Keratinocyte (primary cell): ENCODE measurements around the gene NEAT1. TPM values are rescaled to one million over a fixed set of nuclear protein-coding genes. Genes with fewer than 3 reads are reported as not detected.

Source experiments
- DNase-seq: peaks from one replicate; pipeline ENCODE4 v3.0.0-alpha.2; 2011; ENCODE audit warnings: low read depth, missing footprints, low spot score
- FAIRE-seq: peaks from 2 replicates; lab custom pipeline; 2011; peaks lifted over from hg19 to GRCh38; lab: Jason Lieb, UNC
- H2AFZ ChIP-seq: 2 replicates; pipeline ENCODE4 v1.6.0; 2012; ENCODE audit warnings: low read length, control low read depth, inconsistent platforms; ENCODE audit not compliant: control insufficient read depth
- H3K27ac ChIP-seq: 2 replicates; pipeline ENCODE4 v1.5.1; 2011; ENCODE audit warnings: low read length; ENCODE audit not compliant: control insufficient read depth, insufficient read depth
- H3K27me3 ChIP-seq: 3 replicates; pipeline ENCODE4 v1.6.0; 2011; ENCODE audit warnings: low read length; ENCODE audit not compliant: control insufficient read depth, insufficient read depth; ENCODE audit errors: extremely low read depth
- H3K36me3 ChIP-seq, 2 experiments: 2 replicates in 1 of 2; 3 replicates in 1 of 2; pipeline ENCODE4 v1.5.1; 2011; ENCODE audit warnings: low read length in 2 of 2, mild to moderate bottlenecking in 1 of 2; ENCODE audit not compliant: control insufficient read depth in 2 of 2, insufficient read depth in 2 of 2; ENCODE audit errors: extremely low read depth in 1 of 2
- H3K4me1 ChIP-seq: 3 replicates; pipeline ENCODE4 v1.5.1; 2011; ENCODE audit warnings: low read length; ENCODE audit not compliant: control insufficient read depth, insufficient read depth; ENCODE audit errors: extremely low read depth
- H3K4me2 ChIP-seq: 3 replicates; pipeline ENCODE4 v1.6.0; 2011; ENCODE audit warnings: low read depth, low read length; ENCODE audit not compliant: control insufficient read depth, insufficient read depth; ENCODE audit errors: extremely low read depth
- H3K4me3 ChIP-seq, 3 experiments: fragments of 200-600 bp in 1 of 3; sonication (generic) in 1 of 3; 2 replicates in 2 of 3; 3 replicates in 1 of 3; pipeline ENCODE4 v1.5.1; 2011 to 2016; ENCODE audit warnings: low read length in 3 of 3, mild to moderate bottlenecking in 3 of 3, control low read depth in 2 of 3, inconsistent platforms in 1 of 3, low read depth in 1 of 3, mixed read lengths in 1 of 3, mixed run types in 1 of 3, moderate library complexity in 1 of 3; ENCODE audit not compliant: control insufficient read depth in 2 of 3, insufficient read depth in 2 of 3; ENCODE audit errors: extremely low read depth in 1 of 3
- H3K79me2 ChIP-seq: 2 replicates; pipeline ENCODE4 v1.6.0; 2012; ENCODE audit warnings: low read length; ENCODE audit not compliant: control insufficient read depth, insufficient read depth
- H3K9ac ChIP-seq: 3 replicates; pipeline ENCODE4 v1.6.0; 2011; ENCODE audit warnings: low read length; ENCODE audit not compliant: control insufficient read depth, insufficient read depth; ENCODE audit errors: extremely low read depth
- H3K9me1 ChIP-seq: 3 replicates; pipeline ENCODE4 v1.6.0; 2011; ENCODE audit warnings: low read length; ENCODE audit not compliant: control insufficient read depth, insufficient read depth; ENCODE audit errors: extremely low read depth
- H3K9me3 ChIP-seq: 2 replicates; pipeline ENCODE4 v1.5.1; 2012; ENCODE audit warnings: low read depth, low read length; ENCODE audit not compliant: control insufficient read depth
- H4K20me1 ChIP-seq: 3 replicates; pipeline ENCODE4 v1.6.0; 2011; ENCODE audit warnings: low read length; ENCODE audit not compliant: control insufficient read depth, insufficient read depth; ENCODE audit errors: extremely low read depth
- EZH2 ChIP-seq: IDR thresholded peaks from one replicate; pipeline ENCODE4 v1.6.1; 2012; ENCODE audit warnings: inconsistent platforms, mild to moderate bottlenecking, low read length, moderate library complexity
- dilution Hi-C: fragments of 300-500 bp; cut with MboI; formaldehyde crosslinking; loops from one replicate; pipeline ENCODE4 v1.7.0; 2020; ENCODE audit warnings: low sequenced_read_pairs; ENCODE audit not compliant: extremely low pct_ligation_motif_present
- polyA plus RNA-seq, 5 experiments: library from polyadenylated mRNA; depleted of rRNA in 3 of 5; stranded (reverse) in 3 of 5; stranded (forward) in 1 of 5; unstranded in 1 of 5; fragments of >200 nt; gene quantifications; 1 replicate in 1 of 5; 2 replicates in 3 of 5; 3 replicates in 1 of 5; pipeline versions ENCODE4 v1.2.1 to v1.2.3, GENCODE V29; 2011 to 2012; ENCODE audit warnings: missing spikeins in 2 of 5, low read depth in 1 of 5, low replicate concordance in 1 of 5
- TF ChIP-seq, protein P1 (sequence below), 3 experiments: IDR thresholded peaks in 1 of 3; conservative IDR thresholded peaks in 1 of 3; optimal IDR thresholded peaks in 1 of 3; 2 replicates in 2 of 3; 3 replicates in 1 of 3; pipeline versions ENCODE3 to v1.5.1; 2011; ENCODE audit warnings: low read length in 3 of 3, mild to moderate bottlenecking in 3 of 3, moderate library complexity in 2 of 3, control low read depth in 1 of 3, inconsistent platforms in 1 of 3; ENCODE audit not compliant: insufficient read depth in 2 of 3; ENCODE audit errors: extremely low read depth in 1 of 3

NEAT1 gene
- polyA plus RNA-seq, 1 donor (not counting 4 experiments of a cell fraction or from before 2014, with no cell fraction given), result 270 TPM

DNA sequence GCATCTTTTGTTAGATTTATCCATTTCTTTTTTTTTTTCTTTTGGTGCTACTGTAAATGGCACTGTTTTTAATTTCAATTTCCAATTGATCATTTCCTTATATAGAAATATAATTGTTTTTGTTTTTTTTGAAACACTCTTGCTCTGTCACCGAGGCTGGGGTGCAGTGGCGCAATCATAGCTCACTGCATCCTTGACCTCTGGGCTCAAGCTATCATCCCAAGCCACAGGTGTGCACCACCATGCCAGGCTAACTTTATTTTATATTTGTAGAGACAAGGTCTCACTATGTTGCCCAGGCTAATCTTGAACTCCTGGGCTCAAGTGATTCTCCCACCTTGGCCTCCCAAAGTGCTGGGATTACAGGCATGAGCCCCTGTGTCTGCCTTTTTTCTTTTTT lies 19.8 kb upstream of the NEAT1 start:
- H2AFZ ChIP-seq, result no peak overlapping the region
- H3K27ac ChIP-seq, result no peak overlapping the region
- H3K4me3 ChIP-seq, result no peak overlapping the region
- dilution Hi-C loops, result no loop called here
- no peaks in the 10 kb centered on the region for H3K79me2 ChIP-seq
- no peaks in the 10 kb centered on the region for H3K9me1 ChIP-seq
- no peaks in the 10 kb centered on the region for H3K4me1 ChIP-seq
- FAIRE-seq (no peak), DNase-seq (no peak)
- H3K9ac ChIP-seq, result no peak overlapping the region
- no peak for TF ChIP-seq EZH2
- TF ChIP-seq, protein P1, sequence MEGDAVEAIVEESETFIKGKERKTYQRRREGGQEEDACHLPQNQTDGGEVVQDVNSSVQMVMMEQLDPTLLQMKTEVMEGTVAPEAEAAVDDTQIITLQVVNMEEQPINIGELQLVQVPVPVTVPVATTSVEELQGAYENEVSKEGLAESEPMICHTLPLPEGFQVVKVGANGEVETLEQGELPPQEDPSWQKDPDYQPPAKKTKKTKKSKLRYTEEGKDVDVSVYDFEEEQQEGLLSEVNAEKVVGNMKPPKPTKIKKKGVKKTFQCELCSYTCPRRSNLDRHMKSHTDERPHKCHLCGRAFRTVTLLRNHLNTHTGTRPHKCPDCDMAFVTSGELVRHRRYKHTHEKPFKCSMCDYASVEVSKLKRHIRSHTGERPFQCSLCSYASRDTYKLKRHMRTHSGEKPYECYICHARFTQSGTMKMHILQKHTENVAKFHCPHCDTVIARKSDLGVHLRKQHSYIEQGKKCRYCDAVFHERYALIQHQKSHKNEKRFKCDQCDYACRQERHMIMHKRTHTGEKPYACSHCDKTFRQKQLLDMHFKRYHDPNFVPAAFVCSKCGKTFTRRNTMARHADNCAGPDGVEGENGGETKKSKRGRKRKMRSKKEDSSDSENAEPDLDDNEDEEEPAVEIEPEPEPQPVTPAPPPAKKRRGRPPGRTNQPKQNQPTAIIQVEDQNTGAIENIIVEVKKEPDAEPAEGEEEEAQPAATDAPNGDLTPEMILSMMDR (optimal IDR thresholded peaks at IDR 0.05 in 1 of 3, IDR thresholded peaks at IDR 0.05 in 1 of 3, conservative IDR thresholded peaks at IDR 0.05 in 1 of 3; ENCODE audit: extremely low read depth in 1 of 3, insufficient read depth in 2 of 3, low read length in 3 of 3), result no peak
- H3K27me3 ChIP-seq, result no peaks in the 10 kb centered on the region
- H3K4me2 ChIP-seq, result no peak overlapping the region
- no peaks in the 10 kb centered on the region for H4K20me1 ChIP-seq
- peaks cover 21 to 42% of the 10 kb centered on the region in 2 experiments for H3K36me3 ChIP-seq
- H3K9me3 ChIP-seq, result no peaks in the 10 kb centered on the region

DNA sequence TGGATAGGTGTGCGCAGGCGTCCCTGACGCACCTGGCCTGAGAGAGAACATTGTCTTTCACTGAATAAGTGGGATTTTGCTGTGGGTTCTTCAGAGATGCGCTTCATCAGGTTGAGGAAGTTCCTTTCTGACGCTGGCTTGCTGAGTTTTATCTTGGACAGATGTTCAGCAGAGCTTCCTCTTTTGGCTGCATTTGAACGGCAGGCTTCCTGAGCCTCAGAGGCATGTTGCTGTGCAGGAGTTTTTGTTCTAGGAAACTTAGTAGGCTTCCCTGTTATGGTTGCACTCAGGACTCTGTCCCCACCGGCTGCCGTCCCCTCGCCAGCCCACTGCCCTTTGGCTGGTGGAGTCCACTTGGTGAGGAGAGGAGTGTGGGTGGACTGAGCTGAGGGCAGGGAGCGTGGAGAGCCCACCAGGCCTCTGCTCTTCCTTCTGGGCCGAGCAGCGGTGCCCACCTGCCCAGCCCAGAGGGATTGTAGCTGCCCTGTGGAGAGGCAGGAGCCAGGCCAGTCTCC lies 18.9 kb upstream of the NEAT1 start:
- Histone ChIP-seq H2AFZ (no peak overlapping the region), H3K36me3 (peaks cover 25 to 35% of the 10 kb centered on the region in 2 experiments), H3K9me1 (no peaks in the 10 kb centered on the region), H3K27ac (no peak overlapping the region), H3K9me3 (no peaks in the 10 kb centered on the region), H3K79me2 (no peaks in the 10 kb centered on the region), H3K4me2 (no peak overlapping the region), H3K9ac (no peak overlapping the region), H3K4me3 (no peak overlapping the region), H3K4me1 (no peaks in the 10 kb centered on the region), H3K27me3 (no peaks in the 10 kb centered on the region), H4K20me1 (no peaks in the 10 kb centered on the region)
- dilution Hi-C loops, result no loop called here
- no peak for TF ChIP-seq EZH2
- FAIRE-seq, result no peak
- DNase-seq, result no peak

DNA sequence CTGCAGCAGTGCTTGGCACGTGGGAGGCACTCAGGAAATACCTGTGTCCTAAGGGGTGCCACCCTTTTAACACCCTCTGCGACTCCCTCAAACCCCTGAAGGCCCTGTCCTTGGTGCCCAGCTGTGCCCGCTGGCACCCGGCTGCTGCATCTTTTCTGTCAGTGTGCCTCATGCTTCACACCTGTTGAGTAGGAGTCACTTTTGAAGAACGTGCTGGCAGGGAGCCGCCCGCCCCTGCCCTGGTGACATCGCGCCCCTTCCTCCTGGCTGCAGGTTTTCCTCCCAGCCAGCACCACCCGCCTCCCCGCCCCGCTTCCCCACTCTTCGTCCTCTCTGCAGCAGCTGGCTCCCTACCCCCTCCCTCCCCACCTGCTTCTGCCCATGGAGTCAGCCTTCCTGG lies 18.4 kb upstream of the NEAT1 start:
- Histone ChIP-seq H3K9me1 (no peaks in the 10 kb centered on the region), H2AFZ (no peak overlapping the region), H4K20me1 (no peaks in the 10 kb centered on the region), H3K4me1 (no peaks in the 10 kb centered on the region), H3K79me2 (no peaks in the 10 kb centered on the region), H3K4me2 (no peak overlapping the region), H3K9me3 (no peaks in the 10 kb centered on the region), H3K36me3 (peaks cover 27 to 32% of the 10 kb centered on the region in 2 experiments), H3K27me3 (no peaks in the 10 kb centered on the region), H3K4me3 (no peak overlapping the region), H3K9ac (no peak overlapping the region), H3K27ac (no peak overlapping the region)
- no peak for TF ChIP-seq EZH2
- TF ChIP-seq, protein P1 (optimal IDR thresholded peaks at IDR 0.05 in 1 of 3, IDR thresholded peaks at IDR 0.05 in 1 of 3, conservative IDR thresholded peaks at IDR 0.05 in 1 of 3; ENCODE audit: extremely low read depth in 1 of 3, insufficient read depth in 2 of 3, low read length in 3 of 3), result no peak
- no peak for DNase-seq
- FAIRE-seq, result no peak
- dilution Hi-C loops, result no loop called here
